ENCODE results near the gene AICDA. TPM values are rescaled to one million over a fixed set of nuclear protein-coding genes. Genes with fewer than 3 reads are reported as not detected.

AICDA gene
- total RNA-seq, 1 experiment from 2014 or later, result not detected

- H3K4me3 Mint-ChIP-seq (ENCODE audit: unreplicated experiment), result no peak overlapping the region
- H3K4me1 ChIP-seq, result no peaks in the 10 kb centered on the region
- H3K27me3 Mint-ChIP-seq (ENCODE audit: insufficient read depth, unreplicated experiment), result peaks cover 36% of the 10 kb centered on the region
- TF ChIP-seq CTCF (IDR thresholded peaks at IDR 0.05; ENCODE audit: insufficient read depth in 1 of 2, low read depth in 1 of 2, low read length in 1 of 2, severe bottlenecking in 1 of 2, unreplicated experiment in 1 of 2), result no peak
- no peaks in the 10 kb centered on the region for H3K36me3 ChIP-seq (ENCODE audit: control insufficient read depth, insufficient read depth, low read length)
- no peaks in the 10 kb centered on the region for H3K4me1 Mint-ChIP-seq (ENCODE audit: low read depth, unreplicated experiment)
- H3K27ac Mint-ChIP-seq (ENCODE audit: unreplicated experiment), result no peak overlapping the region
- no peaks in the 10 kb centered on the region for H3K36me3 Mint-ChIP-seq (ENCODE audit: insufficient read depth, unreplicated experiment)
- H3K27me3 ChIP-seq (replicated peaks; ENCODE audit: control insufficient read depth, insufficient read depth, low read length), result no peaks in the 10 kb centered on the region; the same call in none of the 2 replicates
- POLR2A ChIA-PET, result interaction anchor here (0.8 kb wide), 1 partner anchor 50 kb away, joined by 3 read pairs; the partner anchor contains the start of gene RIMKLB
- H3K4me3 ChIP-seq (ENCODE audit: low read depth, low read length), result no peak overlapping the region
- CTCF ChIA-PET, result interaction anchor here (0.9 kb wide), 1 partner anchor 9 kb away, joined by 4 read pairs; no protein-coding TSS in a partner anchor
- intact Hi-C loops (cut with micrococcal nuclease; ENCODE audit: unreplicated experiment), result no loop called here
- BruUV-seq (replicated peaks), result no TSS peak
- no peak for DNase-seq
- H3K9me3 ChIP-seq, result no peaks in the 10 kb centered on the region; the same call in 1 of the 2 replicates
- H3K9me3 Mint-ChIP-seq (ENCODE audit: unreplicated experiment), result no peaks in the 10 kb centered on the region
These were observed 35.3 kb upstream of the AICDA start for GRCh38 chr12:8647968-8648367.

DNA sequence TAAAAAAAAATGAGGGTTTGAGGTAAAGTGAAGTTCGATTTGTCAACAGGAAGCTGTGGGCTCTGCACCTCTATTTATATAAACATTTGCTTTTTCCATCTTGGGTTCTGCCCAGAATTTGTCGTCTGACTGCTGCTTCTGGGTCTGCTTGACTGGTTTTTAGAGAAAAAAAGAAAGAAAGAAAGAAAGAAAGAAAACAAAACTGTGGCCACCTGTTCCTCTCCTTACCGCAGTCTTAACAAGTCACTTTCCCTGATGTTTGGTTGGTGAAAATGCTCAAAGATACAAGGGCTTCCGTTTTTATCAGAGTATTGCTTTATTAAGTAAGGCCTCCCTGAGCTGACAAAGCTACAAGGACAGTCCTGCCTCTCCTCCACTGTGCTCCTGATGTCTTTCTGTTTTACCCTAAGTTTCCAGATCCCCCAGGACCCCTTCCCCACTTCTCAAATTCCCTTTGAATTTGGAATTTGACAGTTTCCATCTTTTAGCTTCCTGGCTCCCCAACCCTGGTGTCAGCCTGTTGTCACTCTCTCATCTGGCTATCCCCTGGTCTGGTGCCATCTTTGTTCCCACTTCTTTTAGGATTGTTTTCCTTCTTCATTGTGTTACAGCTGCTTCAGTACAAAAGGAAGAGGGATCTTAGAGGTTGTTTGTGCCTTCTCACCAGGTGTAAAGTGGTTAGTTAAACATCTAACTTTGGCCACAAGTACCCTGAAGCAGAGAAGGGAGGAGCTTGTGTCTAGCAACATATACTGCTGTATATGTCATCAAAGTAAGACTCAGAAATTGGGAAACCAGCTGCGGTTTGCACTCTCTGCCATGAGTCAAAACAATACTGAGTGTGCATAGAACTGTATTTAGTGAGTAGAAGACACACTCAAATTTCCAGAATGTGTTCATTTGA, 31.9 kb upstream of the AICDA start:
- no peak for TF ChIP-seq CTCF (IDR thresholded peaks at IDR 0.05; ENCODE audit: insufficient read depth in 1 of 2, low read depth in 1 of 2, low read length in 1 of 2, severe bottlenecking in 1 of 2, unreplicated experiment in 1 of 2)
- BruUV-seq (replicated peaks), result no TSS peak
- DNase-seq, result no peak
- Mint-ChIP-seq H3K27me3 (ENCODE audit: insufficient read depth, unreplicated experiment) (peaks cover 27% of the 10 kb centered on the region), H3K9me3 (ENCODE audit: unreplicated experiment) (no peaks in the 10 kb centered on the region), H3K4me1 (ENCODE audit: low read depth, unreplicated experiment) (no peaks in the 10 kb centered on the region), H3K27ac (ENCODE audit: unreplicated experiment) (no peak overlapping the region), H3K4me3 (ENCODE audit: unreplicated experiment) (no peak overlapping the region), H3K36me3 (ENCODE audit: insufficient read depth, unreplicated experiment) (no peaks in the 10 kb centered on the region)
- Histone ChIP-seq H3K9me3 (no peaks in the 10 kb centered on the region; the same call in 1 of the 2 replicates), H3K4me1 (no peaks in the 10 kb centered on the region), H3K4me3 (ENCODE audit: low read depth, low read length) (no peak overlapping the region), H3K36me3 (ENCODE audit: control insufficient read depth, insufficient read depth, low read length) (no peaks in the 10 kb centered on the region), H3K27me3 (replicated peaks; ENCODE audit: control insufficient read depth, insufficient read depth, low read length) (no peaks in the 10 kb centered on the region; the same call in 1 of the 2 replicates)
- ChIA-PET CTCF (no interaction called here), POLR2A (no interaction called here)
- intact Hi-C loops (cut with micrococcal nuclease; ENCODE audit: unreplicated experiment), result no loop called here

DNA sequence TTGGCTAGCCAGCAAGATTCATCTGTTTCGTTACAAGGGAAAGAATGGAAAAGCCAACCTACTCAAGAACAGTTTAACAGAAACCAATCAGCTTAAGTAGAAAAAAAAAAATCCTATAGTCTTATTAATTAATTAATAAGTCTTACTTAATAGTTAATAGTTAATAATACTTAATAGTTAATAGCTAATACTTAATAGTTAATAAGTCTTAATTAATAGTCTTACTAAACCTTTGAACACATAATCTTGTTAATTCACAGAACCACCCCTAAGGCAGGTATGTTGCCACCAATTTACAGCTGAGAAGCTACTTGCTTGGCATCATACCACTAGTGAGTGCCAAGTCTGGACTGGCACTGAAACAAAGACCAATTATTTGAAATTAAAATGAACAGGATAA, 30.1 kb upstream of the AICDA start:
- no peaks in the 10 kb centered on the region; the same call in 1 of the 2 replicates for H3K27me3 ChIP-seq (replicated peaks; ENCODE audit: control insufficient read depth, insufficient read depth, low read length)
- H3K27ac Mint-ChIP-seq (ENCODE audit: unreplicated experiment), result no peak overlapping the region
- BruUV-seq (replicated peaks), result no TSS peak
- no peak for TF ChIP-seq CTCF (IDR thresholded peaks at IDR 0.05; ENCODE audit: insufficient read depth in 1 of 2, low read depth in 1 of 2, low read length in 1 of 2, severe bottlenecking in 1 of 2, unreplicated experiment in 1 of 2)
- intact Hi-C loops (cut with micrococcal nuclease; ENCODE audit: unreplicated experiment), result no loop called here
- no peak for DNase-seq
- no peaks in the 10 kb centered on the region for H3K36me3 ChIP-seq (ENCODE audit: control insufficient read depth, insufficient read depth, low read length)
- no peaks in the 10 kb centered on the region; the same call in 1 of the 2 replicates for H3K9me3 ChIP-seq
- POLR2A ChIA-PET, result no interaction called here
- H3K27me3 Mint-ChIP-seq (ENCODE audit: insufficient read depth, unreplicated experiment), result peaks cover 22% of the 10 kb centered on the region
- no peaks in the 10 kb centered on the region for H3K9me3 Mint-ChIP-seq (ENCODE audit: unreplicated experiment)
- H3K4me3 ChIP-seq (ENCODE audit: low read depth, low read length), result no peak overlapping the region
- no peak overlapping the region for H3K4me3 Mint-ChIP-seq (ENCODE audit: unreplicated experiment)
- H3K4me1 Mint-ChIP-seq (ENCODE audit: low read depth, unreplicated experiment), result no peaks in the 10 kb centered on the region
- H3K4me1 ChIP-seq, result no peaks in the 10 kb centered on the region
- H3K36me3 Mint-ChIP-seq (ENCODE audit: insufficient read depth, unreplicated experiment), result no peaks in the 10 kb centered on the region
- CTCF ChIA-PET, result no interaction called here
